Amniotic epithelial cell (primary cell): ENCODE results near the gene HOXA13.

Source experiments
- DNase-seq: peaks from one replicate; pipeline ENCODE4 v3.0.0-alpha.2; 2010; ENCODE audit warnings: low read depth

The HOXA13 gene

DNA sequence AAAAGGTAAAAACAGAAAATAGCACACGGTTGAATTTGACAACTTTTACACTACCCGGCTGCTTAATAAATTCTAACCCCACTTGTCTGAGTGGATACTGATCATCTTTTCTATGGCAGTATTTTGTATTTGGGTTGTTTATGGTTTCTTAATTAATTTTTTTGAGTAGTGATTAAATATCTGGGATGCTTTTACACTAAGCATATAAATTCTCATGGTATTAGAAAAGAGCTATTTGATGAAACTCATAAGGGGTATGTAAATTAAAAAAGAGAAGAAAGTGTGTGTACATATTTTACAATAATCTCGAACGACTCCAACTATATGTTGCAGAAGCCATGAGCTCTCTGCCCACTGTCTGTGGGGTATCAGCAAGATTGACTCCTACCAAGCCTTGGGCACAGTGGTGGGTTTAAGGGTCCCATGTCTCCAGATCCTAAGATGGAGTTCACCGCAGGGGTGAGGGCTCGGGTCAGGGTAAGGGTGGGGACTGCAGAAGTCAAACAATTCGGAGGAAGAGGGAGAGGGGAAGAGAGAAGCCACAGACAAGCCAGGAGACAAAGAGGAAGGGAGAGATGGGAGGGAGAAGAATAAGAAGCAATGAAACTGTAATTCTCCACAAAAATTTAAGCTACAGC, 7.6 kb upstream of the HOXA13 start:
- DNase-seq, result no peak

DNA sequence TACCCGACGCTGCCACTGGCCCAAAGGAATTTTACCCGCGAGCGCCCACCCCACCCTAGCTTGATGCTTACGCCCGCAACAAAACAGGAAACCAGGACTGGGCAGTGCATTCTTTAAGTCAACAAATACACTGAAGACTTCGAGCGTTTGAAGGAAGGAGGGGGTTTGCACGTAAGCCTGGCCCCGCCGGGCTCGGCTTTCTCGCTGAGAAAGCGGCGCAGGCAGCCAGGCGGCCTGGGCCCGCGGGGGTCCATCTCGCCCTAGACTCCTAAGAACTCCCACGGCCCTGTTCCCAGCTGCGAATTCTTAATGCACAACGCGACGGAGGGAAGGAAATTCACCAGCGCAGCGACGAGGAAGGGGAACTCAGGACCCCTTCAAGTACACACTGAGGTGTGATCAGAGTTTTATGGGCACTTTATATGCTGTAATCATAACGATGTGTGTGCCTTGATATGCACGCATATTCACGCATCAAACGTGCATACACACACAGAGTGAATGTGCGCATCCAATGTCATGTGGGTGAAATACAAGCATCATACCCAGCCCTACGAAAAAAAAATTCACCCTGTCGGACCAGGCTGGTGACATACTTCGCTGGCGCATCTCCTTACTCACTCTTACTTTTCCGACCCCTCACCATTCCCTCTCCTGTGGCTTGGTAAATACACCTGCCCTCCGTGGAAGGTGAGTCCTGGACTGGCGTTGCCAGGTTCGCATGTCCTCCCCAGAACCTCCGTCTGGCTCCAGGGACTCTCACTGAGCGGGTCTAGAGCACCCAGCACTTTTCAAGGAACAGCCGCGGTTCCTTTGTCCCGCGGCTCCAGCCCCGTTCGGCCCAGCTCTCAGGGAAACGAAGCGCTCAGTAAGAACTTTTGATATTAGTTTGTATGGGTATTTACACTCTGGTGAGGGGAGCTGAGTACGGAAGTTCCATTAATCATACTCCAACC, 5.7 kb upstream of the HOXA13 start:
- no peak for DNase-seq

DNA sequence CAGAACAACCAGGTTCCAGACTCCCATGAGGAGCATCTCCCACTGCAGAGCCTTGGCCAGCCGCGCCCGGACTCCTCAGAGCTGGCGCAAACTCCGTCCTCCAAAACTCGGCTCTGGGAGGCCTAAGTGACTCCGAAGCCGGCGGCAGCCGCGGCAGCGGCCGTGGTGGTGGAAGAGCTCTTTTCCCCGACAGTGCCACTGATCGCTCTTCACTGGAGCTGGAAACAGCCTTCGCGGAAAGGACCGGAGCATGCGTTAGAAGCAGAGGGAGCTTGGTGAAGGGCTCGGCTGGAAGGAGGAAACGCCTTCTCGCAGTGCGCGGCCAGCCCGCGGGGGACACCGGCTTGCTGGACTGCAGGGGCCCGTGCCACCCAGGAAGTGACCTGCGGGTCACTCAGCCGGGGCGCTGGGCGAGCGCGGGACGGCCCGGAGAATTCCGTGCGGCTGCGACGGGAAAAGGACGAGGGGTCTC, 5.0 kb upstream of the HOXA13 start:
- DNase-seq, result no peak

DNA sequence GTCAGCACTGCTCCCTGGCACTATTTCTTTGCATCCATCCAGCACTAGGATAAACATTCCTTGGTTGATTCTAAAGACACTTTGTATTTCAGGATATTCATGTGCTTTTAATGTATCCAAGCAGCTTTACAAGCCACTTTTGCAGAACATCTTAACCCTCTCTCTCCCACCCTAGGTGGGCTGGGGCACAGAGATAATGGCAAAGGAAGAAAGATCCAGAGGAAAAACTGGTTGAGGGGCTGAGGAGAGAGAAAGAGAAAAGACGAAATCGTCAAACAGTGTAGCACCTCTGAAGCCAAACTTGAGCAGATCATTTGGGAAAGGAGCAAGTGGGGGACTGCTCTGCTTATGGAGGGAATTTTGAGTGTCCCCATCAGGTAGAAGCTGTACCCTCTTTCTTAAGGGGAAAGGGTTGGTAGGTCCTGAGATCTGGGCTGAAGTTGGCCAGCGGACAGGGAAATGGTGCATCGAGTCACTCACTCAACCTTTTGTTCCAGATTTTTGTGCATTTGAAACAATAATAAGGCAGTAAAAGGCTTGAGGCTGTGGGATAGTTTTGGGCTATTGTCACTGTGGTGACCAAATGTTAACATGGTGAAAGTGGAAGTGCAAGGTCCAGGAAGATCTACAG, 4.2 kb upstream of the HOXA13 start:
- no peak for DNase-seq

DNA sequence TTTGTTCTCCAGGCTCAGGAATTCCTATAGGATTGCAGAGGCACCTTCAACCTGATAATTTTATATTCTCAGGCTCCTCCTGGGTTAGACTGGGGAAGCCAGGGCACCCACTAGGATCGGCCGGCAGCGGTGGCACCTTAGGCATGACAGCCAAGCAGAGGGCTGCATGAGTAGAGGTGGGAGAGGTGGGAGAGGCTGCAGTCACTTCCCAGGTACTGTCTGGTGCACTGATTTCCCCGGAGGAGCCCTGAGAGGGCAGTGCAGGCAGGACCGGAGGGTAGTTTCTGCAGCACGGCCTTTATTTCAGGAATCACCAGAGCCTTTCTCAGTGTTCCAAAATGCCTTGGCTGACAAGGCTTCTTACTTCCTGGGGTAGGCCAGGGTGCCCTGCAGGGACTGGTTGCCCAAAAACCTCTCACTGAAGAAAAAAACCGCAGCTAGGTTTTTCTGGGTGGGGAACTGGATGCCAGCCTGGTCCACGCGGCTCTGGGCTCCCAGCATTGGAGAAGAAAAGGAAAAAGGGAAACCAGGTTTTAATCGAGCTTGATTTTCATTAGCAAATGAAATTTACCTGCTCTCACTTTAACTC, 3.6 kb upstream of the HOXA13 start:
- DNase-seq, result no peak

DNA sequence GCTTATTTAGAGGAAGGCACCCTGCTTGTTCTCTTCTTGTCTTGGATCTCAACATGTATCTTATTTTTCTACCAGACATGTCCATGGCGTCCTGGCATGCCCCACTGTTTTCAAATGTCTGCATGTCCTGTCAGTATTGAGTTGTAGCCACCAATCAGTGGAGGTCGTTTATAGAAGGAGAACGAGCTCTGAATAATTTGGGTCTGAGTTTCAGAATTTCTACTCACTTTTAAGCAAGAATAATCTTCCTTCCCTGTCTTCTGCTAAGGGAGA, 2.9 kb upstream of the HOXA13 start:
- DNase-seq, result no peak

DNA sequence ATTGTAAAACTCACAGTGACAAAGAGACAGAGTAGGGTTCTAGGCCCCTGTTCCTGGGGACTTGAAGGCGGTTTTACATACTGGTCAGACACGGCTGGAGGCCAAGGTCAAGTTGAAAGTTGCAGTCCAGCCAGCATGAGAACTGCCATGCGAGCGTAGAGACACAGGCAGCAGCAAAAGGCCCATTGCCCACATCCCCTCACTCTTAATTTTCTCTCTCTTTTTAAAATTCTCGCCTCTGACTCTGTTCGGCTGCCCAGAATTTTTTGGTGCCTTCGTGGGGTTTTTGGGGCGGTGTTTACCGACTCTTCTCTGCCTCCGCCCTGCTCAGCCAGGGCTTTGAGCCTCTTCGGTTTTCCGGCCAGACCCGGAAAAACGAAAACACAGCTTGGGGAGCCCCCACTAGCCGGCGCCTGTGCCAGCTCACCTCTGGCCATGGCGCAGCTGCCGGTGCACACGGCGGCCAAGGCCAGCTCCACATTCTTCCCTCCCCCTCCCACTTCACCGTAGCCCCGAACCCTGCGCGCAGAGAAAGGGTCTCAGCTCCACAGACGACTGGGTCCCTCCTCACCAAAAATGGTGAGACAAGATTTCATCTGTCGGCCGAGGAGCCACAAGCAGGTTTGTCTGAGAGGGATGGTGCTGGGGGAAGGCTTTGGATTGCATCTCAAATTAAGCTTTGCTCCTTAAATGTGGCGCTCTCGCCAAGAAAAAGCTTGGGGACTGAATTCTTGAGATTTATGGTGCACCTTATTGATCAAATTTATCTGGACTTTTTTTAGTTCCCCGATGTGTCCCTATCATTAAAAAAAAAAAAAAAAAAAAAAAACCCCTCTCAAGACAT, 2.3 kb upstream of the HOXA13 start:
- DNase-seq, result no peak

DNA sequence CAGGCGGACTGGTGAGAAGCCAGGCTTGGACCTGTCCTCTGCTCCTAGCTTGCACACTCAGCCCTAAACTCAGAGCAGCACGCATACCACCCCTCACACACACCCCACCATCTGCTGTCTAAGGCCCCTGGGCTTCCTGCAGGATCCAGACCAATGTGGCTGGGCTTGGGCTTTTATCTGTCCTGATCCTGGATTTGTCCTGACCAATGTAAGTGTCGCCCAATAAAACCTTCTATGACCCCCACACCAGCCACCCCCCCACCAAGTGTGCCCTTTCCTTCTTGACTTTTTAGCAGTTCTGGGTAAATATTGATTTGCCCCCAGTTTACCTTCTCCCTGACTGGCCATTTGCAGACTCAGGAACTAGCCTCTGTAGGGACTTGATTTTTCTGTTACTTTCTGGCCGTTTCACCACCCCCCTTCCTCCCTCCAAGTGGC, 1.7 kb upstream of the HOXA13 start:
- DNase-seq, result no peak

DNA sequence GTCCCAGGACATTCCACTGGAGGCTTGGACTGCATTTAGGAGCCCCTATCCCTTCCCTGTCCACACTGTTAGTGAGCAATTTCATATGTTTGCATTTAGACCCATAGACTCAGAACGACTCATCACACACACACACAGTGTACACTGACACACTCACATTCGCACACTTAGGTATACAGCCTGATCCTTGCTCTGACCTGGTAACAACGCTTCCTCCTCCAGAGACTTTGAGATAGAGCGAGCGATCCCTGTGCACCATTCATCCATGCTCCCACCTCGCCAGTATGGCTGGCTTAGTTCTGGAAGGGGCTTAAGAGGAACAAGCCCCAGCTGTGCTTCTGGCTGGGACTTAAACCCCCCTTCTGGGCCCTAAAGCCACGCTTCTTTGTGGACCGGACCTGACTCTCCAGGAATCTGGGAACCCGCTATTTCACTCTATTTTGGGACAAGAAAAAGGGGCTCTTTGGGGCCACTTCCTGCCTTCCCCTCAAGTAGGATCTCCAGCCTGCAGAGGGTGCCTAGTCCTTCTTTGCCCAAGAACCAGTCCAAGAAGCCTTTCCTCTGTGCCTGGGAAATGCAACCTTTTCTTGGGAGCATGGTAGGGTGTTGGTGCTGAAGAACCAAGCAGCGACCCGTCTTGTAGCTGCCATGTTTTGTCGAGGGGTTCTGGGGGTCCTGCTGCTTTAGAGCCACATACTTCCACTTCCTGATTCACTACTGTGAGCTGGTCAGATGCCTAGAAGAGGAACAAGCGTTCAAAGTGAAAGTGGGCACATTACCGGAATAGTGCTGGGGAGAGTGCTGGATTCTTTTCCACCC, 1.1 kb upstream of the HOXA13 start:
- DNase-seq, result no peak

DNA sequence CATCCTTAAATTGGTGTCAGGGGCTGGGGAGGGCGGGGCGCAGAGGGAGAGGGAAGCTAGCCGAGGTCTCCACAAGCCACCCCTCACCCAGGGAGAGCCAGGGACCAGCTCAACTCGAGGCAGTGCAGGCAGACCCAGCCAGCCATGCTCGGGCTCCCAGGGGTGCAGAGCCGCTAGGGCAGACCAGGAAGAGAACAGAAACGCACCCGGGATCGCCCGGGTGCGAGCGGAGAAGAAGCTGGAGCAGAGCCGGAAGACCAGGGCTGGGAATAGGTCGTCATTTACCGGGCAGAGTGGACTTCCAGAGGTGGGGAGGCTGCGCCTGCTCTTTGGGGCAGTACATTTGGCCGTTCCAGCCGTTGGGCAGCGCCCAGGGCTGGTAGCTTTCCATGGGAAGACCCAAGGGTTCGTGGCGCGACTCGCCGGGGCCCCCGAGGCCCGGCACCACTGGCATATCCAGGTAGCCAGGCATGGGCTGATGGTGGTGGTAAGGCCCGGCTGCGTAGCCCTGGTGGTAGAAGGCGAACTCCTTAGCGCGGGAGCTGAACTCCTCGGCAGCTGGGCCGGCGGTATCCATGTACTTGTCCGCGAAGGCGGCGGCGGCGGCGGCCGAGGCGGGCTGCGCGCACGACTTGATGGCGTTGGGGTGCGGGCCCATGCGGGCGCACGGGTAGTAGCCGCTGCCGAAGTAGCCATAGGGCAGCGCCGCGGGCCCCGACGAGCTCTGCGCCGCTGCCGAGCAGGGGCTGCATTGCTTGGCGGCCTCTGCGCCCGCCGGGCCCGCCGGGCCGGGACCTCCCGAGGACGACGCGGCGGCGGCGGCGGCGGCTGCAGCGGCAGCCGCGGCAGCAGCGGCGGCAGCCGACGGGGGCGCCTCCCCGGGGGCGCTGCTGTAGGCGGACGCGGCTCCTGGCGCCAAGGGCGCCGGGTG, 755 bp downstream of the HOXA13 start:
- no peak for DNase-seq

DNA sequence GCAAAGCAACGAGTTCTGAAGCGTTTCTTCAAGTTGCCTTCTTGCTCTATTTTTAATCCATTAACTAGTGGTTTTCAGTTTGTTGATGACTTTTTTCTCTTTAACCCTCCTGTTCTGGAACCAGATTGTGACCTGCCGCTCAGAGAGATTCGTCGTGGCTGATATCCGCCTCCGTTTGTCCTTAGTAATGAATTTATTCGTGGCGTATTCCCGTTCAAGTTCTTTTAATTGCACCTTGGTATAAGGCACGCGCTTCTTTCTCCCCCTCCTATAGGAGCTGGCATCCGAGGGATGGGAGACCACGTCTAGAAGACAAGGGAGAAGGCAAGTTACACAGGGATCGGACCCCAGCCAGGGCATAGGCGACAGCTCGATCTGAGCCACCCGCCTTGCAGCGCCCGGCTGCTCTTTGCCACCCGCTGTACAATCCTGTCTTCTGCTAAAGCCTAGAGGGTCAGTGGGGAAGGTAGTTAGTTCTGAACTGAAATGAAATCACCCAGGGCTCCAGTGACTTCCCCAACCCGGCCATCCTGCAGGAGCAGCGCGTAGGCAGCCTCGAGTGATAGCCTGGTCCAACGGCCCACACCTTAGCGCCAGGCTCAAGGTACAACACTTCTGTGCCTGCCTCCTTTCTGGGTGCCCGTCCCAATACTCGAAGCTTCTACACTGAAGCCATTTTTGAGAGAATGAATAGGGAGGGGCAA, 1.6 kb downstream of the HOXA13 start:
- DNase-seq, result no peak

DNA sequence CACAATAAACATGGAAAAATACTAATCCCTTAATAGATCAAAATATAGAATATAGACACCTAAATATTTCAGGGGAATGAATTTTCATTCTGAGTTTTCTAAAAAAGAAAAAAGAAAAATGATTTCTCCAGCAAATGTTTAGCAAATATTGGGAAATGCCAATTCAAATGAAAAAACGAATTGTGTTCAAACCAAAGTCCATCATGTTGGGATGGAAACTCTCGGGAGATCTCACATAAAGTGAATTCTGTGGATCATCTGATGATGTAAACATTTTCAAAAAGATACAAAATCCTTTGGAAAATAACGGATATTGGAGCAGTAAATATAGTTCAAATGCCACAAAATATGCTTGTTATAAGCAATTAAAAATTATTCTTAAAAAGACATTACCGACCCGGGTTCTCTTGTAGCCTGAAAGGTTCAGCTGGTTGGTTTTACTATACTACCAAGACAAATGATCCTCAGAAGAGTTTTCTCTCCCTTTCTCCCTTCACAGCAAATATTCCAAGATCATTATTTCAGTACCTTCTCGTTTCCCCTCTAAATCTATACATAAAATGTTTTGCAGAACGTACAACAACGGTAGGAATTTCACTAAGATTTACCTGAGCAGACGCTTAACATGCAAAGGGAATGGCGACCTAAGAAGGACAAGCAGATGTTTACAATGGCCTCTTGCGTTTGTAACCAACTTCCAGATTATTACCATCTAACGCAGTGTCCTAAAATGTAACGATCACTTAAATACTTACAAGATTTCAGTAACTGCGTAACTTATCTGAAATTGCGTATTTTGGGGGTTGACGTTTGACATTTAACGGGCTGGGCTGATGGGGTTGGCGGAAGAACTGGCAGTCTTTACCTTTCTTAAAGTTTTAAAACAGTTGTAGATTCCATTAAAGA, 2.5 kb downstream of the HOXA13 start:
- DNase-seq, result no peak

DNA sequence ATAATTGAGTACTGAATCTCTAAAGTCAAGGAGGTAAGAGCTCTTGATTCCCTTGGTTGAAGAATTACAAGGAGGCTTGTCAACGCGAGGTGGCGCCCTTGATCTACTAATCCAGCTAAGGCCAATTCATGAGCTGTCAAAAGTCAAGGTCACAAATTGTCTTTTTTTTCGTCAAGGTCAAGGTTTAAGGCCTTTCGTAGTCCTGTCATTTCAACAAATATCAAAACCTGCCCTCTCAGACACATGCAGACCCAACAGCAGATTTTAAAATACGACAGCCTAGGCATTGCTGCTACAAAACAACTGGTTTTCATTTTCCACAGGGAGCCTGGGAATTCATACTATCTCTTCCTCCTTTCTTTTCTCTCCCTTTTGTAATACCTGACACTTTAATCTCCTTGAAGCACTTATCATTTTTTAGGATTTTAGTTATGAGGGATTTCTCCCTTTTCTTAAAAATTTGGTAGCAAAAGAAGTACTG, 3.6 kb downstream of the HOXA13 start:
- peak; percentile 63 for DNase-seq

DNA sequence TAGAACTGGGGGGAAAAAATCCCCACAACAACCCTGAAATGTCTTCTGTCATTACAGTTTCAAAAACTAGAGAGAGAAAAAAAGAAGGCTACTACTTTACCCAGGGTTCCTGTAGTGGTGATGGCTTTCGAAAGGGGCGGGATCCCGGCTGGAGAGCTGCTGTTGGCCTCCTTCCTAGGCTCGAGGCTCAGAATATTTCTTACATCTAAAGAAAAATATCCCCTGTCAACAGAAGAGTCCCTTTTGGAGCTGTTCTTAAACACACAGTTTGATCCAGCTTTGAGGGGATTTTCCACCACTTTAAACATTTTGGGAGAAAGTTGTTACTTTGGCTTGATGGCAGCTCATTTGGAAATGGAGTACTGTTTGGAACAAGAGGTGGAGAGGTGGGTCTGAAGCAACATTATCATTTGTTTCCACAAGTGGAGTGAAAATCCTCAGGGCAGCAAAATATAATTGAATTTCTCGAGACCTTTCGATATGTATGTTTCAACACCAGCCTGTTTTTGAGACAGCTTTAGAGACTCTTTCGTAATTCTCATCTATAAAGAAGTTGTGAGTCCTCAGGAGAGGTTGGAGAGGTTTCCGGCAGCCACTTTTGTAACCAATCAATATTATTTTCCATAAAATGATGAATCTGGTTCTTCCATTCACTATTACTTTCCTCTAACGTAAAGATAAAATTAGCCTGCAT, 5.1 kb downstream of the HOXA13 start:
- DNase-seq, result no peak

DNA sequence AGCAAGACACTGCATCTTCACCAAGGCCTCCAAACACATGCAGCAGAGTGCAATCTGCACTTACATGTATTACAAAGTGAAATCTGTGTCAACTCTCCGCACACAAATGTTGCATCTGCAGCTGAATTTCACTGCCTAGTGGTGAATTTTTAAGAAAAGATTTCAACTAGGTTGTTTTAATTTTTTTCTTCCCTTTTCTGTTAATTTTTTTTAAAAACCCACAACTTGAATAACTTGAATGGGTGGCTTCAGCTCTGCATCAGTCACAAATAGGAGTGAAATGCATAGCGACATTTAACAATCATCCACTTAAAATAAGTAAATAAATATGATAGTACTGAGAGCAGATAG, 5.9 kb downstream of the HOXA13 start:
- no peak for DNase-seq

DNA sequence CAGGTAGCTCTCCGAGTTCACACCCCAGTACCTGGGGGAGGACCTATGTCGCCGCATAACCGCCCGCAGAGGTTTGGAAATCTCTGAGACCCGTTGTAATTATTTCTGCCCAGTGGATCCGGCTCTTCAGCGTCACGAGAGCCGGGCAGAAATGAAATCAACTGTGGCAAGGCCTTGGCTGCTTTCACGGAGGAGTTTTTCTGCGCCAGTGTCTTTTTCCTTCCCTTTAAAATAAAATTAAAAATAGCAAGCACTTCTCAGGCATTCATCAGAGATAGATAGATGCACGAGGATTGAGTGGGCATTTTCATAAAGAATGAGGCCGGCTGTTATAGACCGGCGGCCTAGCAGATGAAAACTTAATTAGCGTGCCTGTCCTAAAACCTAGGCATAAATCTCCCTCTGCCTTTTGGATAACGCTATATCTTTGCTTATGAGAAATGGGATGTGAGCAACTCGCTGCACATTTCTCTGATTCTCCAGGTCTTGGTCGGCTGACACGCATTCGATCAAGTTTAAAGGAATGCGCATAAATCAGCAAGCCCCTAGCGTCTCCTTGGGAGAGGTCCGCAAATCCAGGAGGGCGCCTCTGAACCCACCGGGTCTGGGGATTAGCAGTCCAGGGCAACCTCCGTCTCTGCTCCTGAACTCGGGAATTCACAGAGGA, 6.4 kb downstream of the HOXA13 start:
- DNase-seq, result no peak
